ENCODE results near the gene NUMB.

- no peak for TF ChIP-seq CTCF (IDR thresholded peaks at IDR 0.05; ENCODE audit: low read depth, low read length)
- no peak for TF ChIP-seq EZH2phosphoT487 (IDR thresholded peaks at IDR 0.05; ENCODE audit: low read depth)
Measured at GRCh38 chr14:73393375-73393774, 65.0 kb downstream of the NUMB start.

All from OCI-LY3 (cell line).